ENCODE data around the gene VSIG10L. TPM values are rescaled to one million over a fixed set of nuclear protein-coding genes. Genes with fewer than 3 reads are reported as not detected.

Gene VSIG10L
- total RNA-seq, 1 donor from 2014 or later = 4.2 TPM

- H3K36me3 ChIP-seq (ENCODE audit: insufficient read depth, low read length) = no peaks in the 10 kb centered on the region
- Mint-ChIP-seq H3K4me1 (ENCODE audit: low read depth, unreplicated experiment) (peaks cover 5% of the 10 kb centered on the region), H3K27me3 (ENCODE audit: low read depth, unreplicated experiment) (peaks cover 1% of the 10 kb centered on the region), H3K36me3 (ENCODE audit: low read depth, unreplicated experiment) (peaks cover 2% of the 10 kb centered on the region), H3K27ac (ENCODE audit: unreplicated experiment) (no peak within 1 kb of the TSS), H3K4me3 (ENCODE audit: unreplicated experiment) (no peak within 1 kb of the TSS), H3K9me3 (ENCODE audit: unreplicated experiment) (peaks cover 2% of the 10 kb centered on the region)
- H4K20me1 ChIP-seq (ENCODE audit: insufficient read depth, low read length) = no peaks in the 10 kb centered on the region
- no peaks in the 10 kb centered on the region for H3K9me3 ChIP-seq (ENCODE audit: insufficient read depth, low read depth, low read length)
- DNase-seq (ENCODE audit: low read depth) (no peak), FAIRE-seq (no peak)
- H3K4me2 ChIP-seq (ENCODE audit: low read length) = no peak within 1 kb of the TSS
- no peak for TF ChIP-seq EZH2 (IDR thresholded peaks at IDR 0.05; ENCODE audit: insufficient read depth, low read length)
- no peak for TF ChIP-seq CTCF (IDR thresholded peaks at IDR 0.05; ENCODE audit: insufficient read depth, low read depth, low read length)
- H3K4me1 ChIP-seq (ENCODE audit: insufficient read depth, low read length) = peaks cover 3% of the 10 kb centered on the region
- no peak within 1 kb of the TSS for H3K9ac ChIP-seq (ENCODE audit: low read length)
- no peak within 1 kb of the TSS for H3K27ac ChIP-seq (ENCODE audit: low read depth, low read length)
- no peak within 1 kb of the TSS for H3K4me3 ChIP-seq (ENCODE audit: insufficient read depth, low read depth, low read length)
- no peaks in the 10 kb centered on the region for H3K79me2 ChIP-seq (ENCODE audit: insufficient read depth, low read length)
- H3K27me3 ChIP-seq (ENCODE audit: insufficient read depth, low read length) = no peaks in the 10 kb centered on the region
- H2AFZ ChIP-seq (ENCODE audit: low read depth, low read length) = no peak within 1 kb of the TSS
Observed at GRCh38 chr19:51372649-51373504, 30.9 kb upstream of the VSIG10L start, which contains the start of gene NKG7. TSS of gene NKG7 (minus strand) at chr19:51372654. CDS start at chr19:51372535, 119 bp downstream.

- Histone ChIP-seq H3K27ac (ENCODE audit: low read depth, low read length) (no peak overlapping the region), H4K20me1 (ENCODE audit: insufficient read depth, low read length) (no peaks in the 10 kb centered on the region), H2AFZ (ENCODE audit: low read depth, low read length) (no peak overlapping the region), H3K4me1 (ENCODE audit: insufficient read depth, low read length) (peaks cover 3% of the 10 kb centered on the region), H3K79me2 (ENCODE audit: insufficient read depth, low read length) (no peaks in the 10 kb centered on the region), H3K4me3 (ENCODE audit: insufficient read depth, low read depth, low read length) (no peak overlapping the region), H3K9me3 (ENCODE audit: insufficient read depth, low read depth, low read length) (no peaks in the 10 kb centered on the region), H3K9ac (ENCODE audit: low read length) (no peak overlapping the region), H3K36me3 (ENCODE audit: insufficient read depth, low read length) (no peaks in the 10 kb centered on the region), H3K4me2 (ENCODE audit: low read length) (no peak overlapping the region), H3K27me3 (ENCODE audit: insufficient read depth, low read length) (no peaks in the 10 kb centered on the region)
- DNase-seq (ENCODE audit: low read depth) (no peak), FAIRE-seq (no peak)
- TF ChIP-seq CTCF (IDR thresholded peaks at IDR 0.05; ENCODE audit: insufficient read depth, low read depth, low read length) (no peak), EZH2 (IDR thresholded peaks at IDR 0.05; ENCODE audit: insufficient read depth, low read length) (no peak)
- Mint-ChIP-seq H3K36me3 (ENCODE audit: low read depth, unreplicated experiment) (peaks cover 2% of the 10 kb centered on the region), H3K9me3 (ENCODE audit: unreplicated experiment) (peaks cover 2% of the 10 kb centered on the region), H3K27ac (ENCODE audit: unreplicated experiment) (no peak overlapping the region), H3K4me3 (ENCODE audit: unreplicated experiment) (no peak overlapping the region), H3K4me1 (ENCODE audit: low read depth, unreplicated experiment) (peaks cover 5% of the 10 kb centered on the region), H3K27me3 (ENCODE audit: low read depth, unreplicated experiment) (peaks cover 1% of the 10 kb centered on the region)
Observed at GRCh38 chr19:51372021-51372648, 30.2 kb upstream of the VSIG10L start.

Data from astrocyte (in vitro differentiated cells and primary cell).